HL-60 (cell line): ENCODE data around the gene PTP4A2.
A peak's percentile ranks its signal among the peaks of the same experiment; 100 is the strongest.

ENCODE experiments used
- DNase-seq, 2 experiments: peaks; one replicate each; pipeline ENCODE4 v3.0.0-alpha.2; 2010 to 2020; ENCODE audit warnings: low read depth in 1 of 2, low spot score in 1 of 2
- H3K27ac ChIP-seq: fragments of 250-450 bp; sonication (Bioruptor Pico); replicated peaks from 2 replicates; pipeline ENCODE4 v1.5.1; 2020; ENCODE audit warnings: mild to moderate bottlenecking, moderate library complexity
- H3K27me3 ChIP-seq: fragments of 250-450 bp; sonication (Bioruptor Pico); 2 replicates; pipeline ENCODE4 v1.5.1; 2021; ENCODE audit warnings: mild to moderate bottlenecking, moderate library complexity; ENCODE audit not compliant: insufficient read depth, poor library complexity, severe bottlenecking
- H3K4me3 ChIP-seq: replicated peaks from 2 replicates; pipeline ENCODE4 v1.5.1; 2011; ENCODE audit warnings: mild to moderate bottlenecking, control low read depth, low read length; ENCODE audit not compliant: insufficient read depth
- CTCF ChIP-seq: IDR thresholded peaks from one replicate; pipeline ENCODE4 v1.5.1; 2011; ENCODE audit warnings: low read length, control low read depth, inconsistent platforms; ENCODE audit not compliant: insufficient read depth
- GABPA ChIP-seq: IDR thresholded peaks from 2 replicates; pipeline ENCODE4 v1.6.1; 2012; ENCODE audit warnings: low read depth
- POLR2AphosphoS5 ChIP-seq: IDR thresholded peaks from 2 replicates; pipeline ENCODE4 v1.6.1; 2012; ENCODE audit warnings: low read depth
- REST ChIP-seq: IDR thresholded peaks from 2 replicates; pipeline ENCODE4 v1.6.1; 2012; ENCODE audit warnings: low read depth; ENCODE audit not compliant: insufficient replicate concordance
- SPI1 ChIP-seq: IDR thresholded peaks from 2 replicates; pipeline ENCODE4 v1.6.1; 2012; ENCODE audit warnings: low read depth, mild to moderate bottlenecking, borderline replicate concordance

Gene PTP4A2

GRCh38 chr1:31930836-31931592 lies 7.2 kb downstream of the PTP4A2 start:
- H3K27ac ChIP-seq: peak overlapping the region; percentile 33
- no peaks in the 10 kb centered on the region for H3K27me3 ChIP-seq
- no peak overlapping the region for H3K4me3 ChIP-seq
- no peak for TF ChIP-seq CTCF
- TF ChIP-seq SPI1: no peak
- TF ChIP-seq GABPA: no peak
- DNase-seq: no peak

- Histone ChIP-seq H3K27me3 (no peaks in the 10 kb centered on the region), H3K4me3 (no peak overlapping the region), H3K27ac (peak overlapping the region; percentile 9; the same call in 1 of the 2 replicates)
Observed at GRCh38 chr1:31927661-31927980, 10.5 kb downstream of the PTP4A2 start.

GRCh38 chr1:31926853-31927660 lies 11.1 kb downstream of the PTP4A2 start:
- Histone ChIP-seq H3K4me3 (no peak overlapping the region), H3K27me3 (no peaks in the 10 kb centered on the region), H3K27ac (peak overlapping the region; percentile 9; the same call in 1 of the 2 replicates)
- TF ChIP-seq CTCF: no peak
- TF ChIP-seq POLR2AphosphoS5: no peak
- no peak for TF ChIP-seq GABPA
- no peak for TF ChIP-seq REST
- TF ChIP-seq SPI1: no peak
- DNase-seq: no peak

More at GRCh38 chr1:31927661-31927980, 10.5 kb downstream of the PTP4A2 start:
- TF ChIP-seq CTCF (no peak), GABPA (no peak), POLR2AphosphoS5 (no peak), SPI1 (no peak), REST (no peak)
- DNase-seq: no peak
